ENCODE measurements around the gene LCN1. TPM values are rescaled to one million over a fixed set of nuclear protein-coding genes. Genes with fewer than 3 reads are reported as not detected.
"Not testable (repeated sequence)": the region's sequence is repeated elsewhere in the genome, so short reads cannot be mapped to it uniquely, and the experiment has no call there.

Gene LCN1
- total RNA-seq, 1 experiment from 2014 or later = not detected

GRCh38 chr9:135536216-135536615 lies 15.0 kb downstream of the LCN1 start:
- no peaks in the 10 kb centered on the region for H4K20me1 ChIP-seq (ENCODE audit: low read length)
- POLR2A ChIA-PET (ENCODE audit: unreplicated experiment) = no interaction called here
- H3K27me3 ChIP-seq (ENCODE audit: low read length) = peaks cover 19% of the 10 kb centered on the region
- H3K4me1 ChIP-seq (ENCODE audit: insufficient read depth, low read length) = no peaks in the 10 kb centered on the region
- no peak overlapping the region for H3K4me2 ChIP-seq (ENCODE audit: low read length)
- H3K79me2 ChIP-seq (ENCODE audit: low read length) = no peaks in the 10 kb centered on the region
- H3K9me2 ChIP-seq (replicated peaks; ENCODE audit: low read length) = no peaks in the 10 kb centered on the region
- no peak overlapping the region for H3K9ac ChIP-seq (ENCODE audit: low read length)
- H3K4me3 ChIP-seq (ENCODE audit: low read length) = no peak overlapping the region
- H3K36me3 ChIP-seq (ENCODE audit: low read depth, low read length) = no peaks in the 10 kb centered on the region
- ATAC-seq (no peak), DNase-seq (no peak)
- no peaks in the 10 kb centered on the region for H3K9me3 ChIP-seq (ENCODE audit: low read length)
- intact Hi-C loops (cut with micrococcal nuclease) = no loop called here
- H2AFZ ChIP-seq (ENCODE audit: low read length) = no peak overlapping the region
- no TSS peak for BruUV-seq (replicated peaks)
- no peaks in the 10 kb centered on the region for H3F3A ChIP-seq (ENCODE audit: low read length, unreplicated experiment)
- CTCF ChIA-PET = no interaction called here
- TF ChIP-seq CTCF (conservative IDR thresholded peaks at IDR 0.05; ENCODE audit: low read depth, low read length) (no peak), EZH2 (IDR thresholded peaks at IDR 0.05; ENCODE audit: low read length, unreplicated experiment) (no peak), EZH2phosphoT487 (IDR thresholded peaks at IDR 0.05; ENCODE audit: borderline replicate concordance, low read length) (no peak)
- no peak overlapping the region for H3K27ac ChIP-seq (ENCODE audit: low read length)

GRCh38 chr9:135543262-135543894 lies 22.1 kb downstream of the LCN1 start:
- H3K9me2 ChIP-seq (replicated peaks; ENCODE audit: low read length); H3K79me2 ChIP-seq (ENCODE audit: low read length); H2AFZ ChIP-seq (ENCODE audit: low read length); H3K4me1 ChIP-seq (ENCODE audit: insufficient read depth, low read length); H3K9ac ChIP-seq (ENCODE audit: low read length); CTCF ChIA-PET; H3K36me3 ChIP-seq (ENCODE audit: low read depth, low read length); H3K27ac ChIP-seq (ENCODE audit: low read length); H3F3A ChIP-seq (ENCODE audit: low read length, unreplicated experiment); POLR2A ChIA-PET (ENCODE audit: unreplicated experiment); H4K20me1 ChIP-seq (ENCODE audit: low read length); H3K9me3 ChIP-seq (ENCODE audit: low read length); intact Hi-C loops (cut with micrococcal nuclease); H3K4me3 ChIP-seq (ENCODE audit: low read length); BruUV-seq (replicated peaks); ATAC-seq: not testable (repeated sequence)
- peak; percentile 41 for DNase-seq
- Histone ChIP-seq H3K4me2 (ENCODE audit: low read length) (0 out of 2 replicates have a peak overlapping the region, but pooled peaks have one; percentile 19), H3K27me3 (ENCODE audit: low read length) (peaks cover 11% of the 10 kb centered on the region)

- Histone ChIP-seq H3K36me3 (ENCODE audit: low read depth, low read length) (no peaks in the 10 kb centered on the region), H3K4me1 (ENCODE audit: insufficient read depth, low read length) (peaks cover 6% of the 10 kb centered on the region; the same call in 1 of the 2 replicates), H2AFZ (ENCODE audit: low read length) (no peak overlapping the region), H3K9me3 (ENCODE audit: low read length) (no peaks in the 10 kb centered on the region), H4K20me1 (ENCODE audit: low read length) (no peaks in the 10 kb centered on the region), H3K79me2 (ENCODE audit: low read length) (no peaks in the 10 kb centered on the region), H3K27me3 (ENCODE audit: low read length) (no peaks in the 10 kb centered on the region), H3F3A (ENCODE audit: low read length, unreplicated experiment) (no peaks in the 10 kb centered on the region), H3K9ac (ENCODE audit: low read length) (no peak overlapping the region), H3K4me3 (ENCODE audit: low read length) (no peak overlapping the region), H3K27ac (ENCODE audit: low read length) (no peak overlapping the region), H3K4me2 (ENCODE audit: low read length) (no peak overlapping the region), H3K9me2 (replicated peaks; ENCODE audit: low read length) (no peaks in the 10 kb centered on the region)
- ATAC-seq (no peak), DNase-seq (no peak)
- intact Hi-C loops (cut with micrococcal nuclease) = no loop called here
- BruUV-seq (replicated peaks) = no TSS peak
- ChIA-PET POLR2A (ENCODE audit: unreplicated experiment) (no interaction called here), CTCF (no interaction called here)
- TF ChIP-seq EZH2 (IDR thresholded peaks at IDR 0.05; ENCODE audit: low read length, unreplicated experiment) (no peak), EZH2phosphoT487 (IDR thresholded peaks at IDR 0.05; ENCODE audit: borderline replicate concordance, low read length) (no peak), CTCF (conservative IDR thresholded peaks at IDR 0.05; ENCODE audit: low read depth, low read length) (no peak)
These were observed 23.9 kb downstream of the LCN1 start for GRCh38 chr9:135544981-135545635.

- H3K79me2 ChIP-seq (ENCODE audit: low read length); H3K27ac ChIP-seq (ENCODE audit: low read length); H3K4me3 ChIP-seq (ENCODE audit: low read length); ATAC-seq; CTCF ChIA-PET; H3K36me3 ChIP-seq (ENCODE audit: low read depth, low read length); POLR2A ChIA-PET (ENCODE audit: unreplicated experiment); H3K9me3 ChIP-seq (ENCODE audit: low read length); DNase-seq; H3K9me2 ChIP-seq (replicated peaks; ENCODE audit: low read length); H2AFZ ChIP-seq (ENCODE audit: low read length); intact Hi-C loops (cut with micrococcal nuclease); H3K4me2 ChIP-seq (ENCODE audit: low read length); H3K4me1 ChIP-seq (ENCODE audit: insufficient read depth, low read length); H3F3A ChIP-seq (ENCODE audit: low read length, unreplicated experiment); H4K20me1 ChIP-seq (ENCODE audit: low read length); BruUV-seq (replicated peaks); H3K27me3 ChIP-seq (ENCODE audit: low read length); H3K9ac ChIP-seq (ENCODE audit: low read length): not testable (repeated sequence)
These were observed 24.5 kb downstream of the LCN1 start, which contains the start of gene OBP2A for GRCh38 chr9:135545646-135546176. OBP2A (plus strand) TSS chr9:135546126; CDS start chr9:135546181, 55 bp downstream.

Measured in PC-3 (cell line).